GM18511 (cell line): ENCODE measurements around the gene OLIG2.

Experiments used
- ATAC-seq: cut with Tn5 transposase; IDR thresholded peaks from one replicate; pipeline ENCODE4 v1.9.1; 2021; ENCODE audit warnings: mild to moderate bottlenecking, moderate library complexity; ENCODE audit not compliant: unreplicated experiment

The OLIG2 gene

DNA sequence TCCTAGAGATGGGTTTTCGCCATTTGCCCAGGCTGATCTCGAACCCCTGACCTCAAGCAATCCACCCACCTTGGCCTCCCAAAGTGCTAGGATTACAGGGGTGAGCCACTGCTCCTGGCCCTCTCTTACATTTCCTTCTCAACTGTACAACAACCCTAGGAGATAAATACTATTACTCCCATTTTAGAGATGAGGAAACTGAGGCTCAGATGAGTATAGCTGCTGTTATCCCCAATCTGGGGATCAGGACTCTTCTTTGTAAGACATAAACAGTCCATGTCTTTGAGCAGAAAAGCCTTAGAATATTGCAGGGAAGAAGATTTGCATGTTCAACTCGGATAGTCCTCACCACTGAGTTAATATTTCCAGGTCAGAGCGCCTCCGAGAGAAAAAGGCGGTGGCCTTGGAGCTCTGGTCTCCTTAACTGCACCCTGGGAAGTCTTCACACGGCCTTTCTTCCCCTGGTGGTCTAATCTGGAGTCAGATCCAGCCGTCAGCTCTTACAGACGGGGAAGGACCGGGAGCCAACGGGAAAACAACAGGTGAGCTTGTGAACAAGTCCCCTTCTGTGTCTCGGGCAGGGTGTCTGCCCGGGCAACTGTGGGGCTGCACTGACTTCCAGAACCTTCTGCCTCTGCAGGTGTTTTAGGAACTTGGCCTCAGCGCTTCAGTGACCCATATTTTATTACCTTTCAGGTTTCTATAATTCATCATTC, 38.3 kb downstream of the OLIG2 start:
- ATAC-seq, result no peak

DNA sequence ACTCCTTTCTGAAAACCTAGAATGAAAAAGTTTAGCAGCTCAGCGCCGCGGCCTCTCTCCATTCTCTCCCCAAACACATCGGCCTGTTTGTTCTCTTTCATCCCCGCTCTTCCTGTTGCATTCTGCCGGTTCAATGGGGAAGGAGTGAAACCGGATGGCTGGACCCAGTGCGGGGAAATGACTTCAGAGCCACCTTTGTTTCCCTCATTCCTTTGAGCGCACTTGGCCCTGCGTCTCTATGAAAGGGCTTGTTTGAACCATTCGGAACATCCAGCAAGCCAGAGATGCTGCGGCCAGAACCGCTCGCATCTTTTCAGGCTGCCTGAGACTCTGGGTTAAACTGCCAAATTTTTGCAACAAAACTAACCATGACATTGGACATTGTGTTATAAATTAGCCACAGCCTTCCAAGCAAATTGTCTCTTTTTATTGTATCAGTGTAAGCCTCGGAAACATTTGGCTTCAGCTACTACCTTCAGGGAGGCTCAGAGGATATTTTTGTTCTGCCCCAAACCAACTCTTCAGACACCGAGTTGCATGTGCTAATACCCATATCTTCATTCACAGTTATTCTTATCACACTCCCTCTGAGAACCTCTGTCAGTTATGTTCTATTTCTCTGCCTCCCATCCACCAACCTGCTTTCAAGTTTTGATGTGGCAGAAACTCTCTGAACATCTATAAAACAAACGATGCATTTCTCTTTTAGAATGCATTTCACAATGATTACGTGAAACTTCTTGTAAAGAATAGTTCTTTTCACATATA, 39.1 kb downstream of the OLIG2 start:
- ATAC-seq, result no peak

DNA sequence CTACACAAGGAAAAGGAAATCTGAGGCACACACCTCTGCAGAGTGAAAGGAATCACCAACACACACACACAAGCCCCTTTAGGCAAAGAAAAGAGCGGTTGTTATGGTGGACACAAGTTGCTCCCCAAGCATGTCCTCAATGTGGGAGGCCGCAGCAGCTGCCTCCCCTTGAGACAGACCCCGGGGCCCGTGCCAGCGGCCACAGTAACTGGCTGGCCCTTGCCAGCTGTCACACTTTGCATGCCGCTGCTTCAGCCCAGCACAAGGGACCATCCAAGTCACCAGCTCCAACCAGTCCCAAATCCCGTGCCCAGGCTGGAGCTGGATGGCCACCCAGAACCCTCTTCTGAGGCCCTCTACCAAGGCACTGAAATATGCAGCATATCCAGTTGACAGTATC, 41.3 kb downstream of the OLIG2 start:
- ATAC-seq, result no peak

DNA sequence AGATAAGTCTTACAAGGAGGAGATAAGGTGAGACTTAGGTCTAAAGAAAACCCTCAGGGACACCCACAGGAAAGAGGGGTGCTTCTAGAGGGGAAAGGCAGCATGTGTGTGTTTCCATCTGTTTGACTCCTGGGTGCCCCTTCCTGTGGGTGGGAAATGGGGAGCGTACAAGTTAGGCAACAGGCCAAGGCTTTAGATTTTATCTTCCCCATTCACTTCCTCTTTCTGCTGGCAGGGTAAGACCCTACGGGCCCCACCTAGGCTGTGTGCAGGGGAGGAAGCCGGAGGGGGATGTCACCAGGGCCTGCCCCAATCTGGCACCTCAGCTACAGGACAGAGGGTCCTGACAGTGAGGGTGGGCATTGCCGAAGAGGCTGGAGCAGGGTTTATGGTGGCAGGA, 41.7 kb downstream of the OLIG2 start:
- no peak for ATAC-seq

DNA sequence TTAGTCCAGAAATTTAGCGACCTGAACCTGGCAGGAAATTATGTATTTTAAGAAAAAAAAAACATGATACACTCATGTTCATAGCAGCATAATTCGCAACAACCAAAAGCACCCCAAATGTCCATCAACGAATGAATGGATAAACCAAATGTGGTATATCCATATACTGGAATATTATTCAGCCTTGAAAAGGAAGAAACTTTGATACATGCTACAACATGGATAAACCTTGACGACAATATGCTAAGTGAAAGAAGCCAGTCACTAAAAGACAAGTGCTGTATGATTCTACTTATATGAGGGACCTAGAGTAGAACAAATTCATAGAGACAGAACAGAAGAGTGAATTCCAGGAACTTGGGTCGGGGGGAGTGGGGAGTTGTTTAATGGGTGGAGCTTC, 43.5 kb downstream of the OLIG2 start:
- no peak for ATAC-seq

DNA sequence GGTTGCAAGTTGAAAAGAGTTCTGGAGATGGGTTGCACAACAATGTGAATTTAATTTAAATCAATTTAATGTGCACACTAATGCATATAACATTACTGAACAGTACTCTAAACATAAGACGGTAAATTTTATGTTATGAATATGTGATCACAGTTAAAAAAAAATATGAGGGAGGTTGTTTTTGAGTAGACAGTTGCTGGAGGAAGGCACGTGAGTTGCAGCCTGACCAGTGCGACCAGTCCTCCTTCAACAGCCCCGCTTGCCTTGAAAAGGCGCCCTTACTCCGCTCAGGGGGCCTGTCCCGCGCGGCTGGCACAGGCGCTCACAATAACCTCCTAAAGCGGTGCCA, 43.9 kb downstream of the OLIG2 start:
- no peak for ATAC-seq

DNA sequence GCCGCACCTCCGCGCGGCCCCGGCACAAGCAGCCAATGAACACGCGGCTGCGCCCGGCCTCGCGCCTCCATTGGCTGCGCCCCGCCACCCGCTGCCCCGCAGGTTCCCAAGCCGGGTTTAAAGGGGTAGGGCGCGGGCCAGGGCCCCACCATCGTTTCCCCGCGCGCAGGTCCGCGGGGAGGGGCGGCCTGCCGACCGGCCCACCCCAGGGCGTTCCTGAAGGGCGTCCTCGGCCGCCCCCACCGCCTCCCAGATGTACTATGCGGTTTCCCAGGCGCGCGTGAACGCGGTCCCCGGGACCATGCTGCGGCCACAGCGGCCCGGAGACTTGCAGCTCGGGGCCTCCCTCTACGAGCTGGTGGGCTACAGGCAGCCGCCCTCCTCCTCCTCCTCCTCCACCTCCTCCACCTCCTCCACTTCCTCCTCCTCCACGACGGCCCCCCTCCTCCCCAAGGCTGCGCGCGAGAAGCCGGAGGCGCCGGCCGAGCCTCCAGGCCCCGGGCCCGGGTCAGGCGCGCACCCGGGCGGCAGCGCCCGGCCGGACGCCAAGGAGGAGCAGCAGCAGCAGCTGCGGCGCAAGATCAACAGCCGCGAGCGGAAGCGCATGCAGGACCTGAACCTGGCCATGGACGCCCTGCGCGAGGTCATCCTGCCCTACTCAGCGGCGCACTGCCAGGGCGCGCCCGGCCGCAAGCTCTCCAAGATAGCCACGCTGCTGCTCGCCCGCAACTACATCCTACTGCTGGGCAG, 44.4 kb downstream of the OLIG2 start, which contains the start of gene OLIG1:
OLIG1 (plus strand) TSS at position 148 of the 750 bp plus-strand sequence; CDS start at position 254, 106 bp downstream.
- no peak for ATAC-seq

DNA sequence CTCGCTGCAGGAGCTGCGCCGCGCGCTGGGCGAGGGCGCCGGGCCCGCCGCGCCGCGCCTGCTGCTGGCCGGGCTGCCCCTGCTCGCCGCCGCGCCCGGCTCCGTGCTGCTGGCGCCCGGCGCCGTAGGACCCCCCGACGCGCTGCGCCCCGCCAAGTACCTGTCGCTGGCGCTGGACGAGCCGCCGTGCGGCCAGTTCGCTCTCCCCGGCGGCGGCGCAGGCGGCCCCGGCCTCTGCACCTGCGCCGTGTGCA, 44.9 kb downstream of the OLIG2 start:
- no peak for ATAC-seq

DNA sequence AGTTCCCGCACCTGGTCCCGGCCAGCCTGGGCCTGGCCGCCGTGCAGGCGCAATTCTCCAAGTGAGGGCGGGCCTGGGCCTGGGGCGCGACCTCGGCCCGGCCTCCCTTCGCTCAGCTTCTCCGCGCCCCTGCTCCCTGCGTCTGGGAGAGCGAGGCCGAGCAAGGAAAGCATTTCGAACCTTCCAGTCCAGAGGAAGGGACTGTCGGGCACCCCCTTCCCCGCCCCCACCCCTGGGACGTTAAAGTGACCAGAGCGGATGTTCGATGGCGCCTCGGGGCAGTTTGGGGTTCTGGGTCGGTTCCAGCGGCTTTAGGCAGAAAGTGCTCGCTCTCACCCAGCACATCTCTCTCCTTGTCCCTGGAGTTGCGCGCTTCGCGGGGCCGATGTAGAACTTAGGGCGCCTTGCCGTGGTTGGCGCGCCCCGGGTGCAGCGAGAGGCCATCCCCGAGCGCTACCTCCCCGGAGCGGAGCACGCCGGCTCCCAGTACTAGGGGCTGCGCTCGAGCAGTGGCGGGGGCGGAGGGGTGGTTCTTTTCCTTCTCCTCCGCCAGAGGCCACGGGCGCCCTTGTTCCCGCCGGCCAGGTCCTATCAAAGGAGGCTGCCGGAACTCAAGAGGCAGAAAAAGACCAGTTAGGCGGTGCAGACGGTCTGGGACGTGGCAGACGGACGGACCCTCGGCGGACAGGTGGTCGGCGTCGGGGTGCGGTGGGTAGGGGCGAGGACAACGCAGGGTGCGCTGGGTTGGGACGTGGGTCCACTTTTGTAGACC, 45.4 kb downstream of the OLIG2 start:
- no peak for ATAC-seq

DNA sequence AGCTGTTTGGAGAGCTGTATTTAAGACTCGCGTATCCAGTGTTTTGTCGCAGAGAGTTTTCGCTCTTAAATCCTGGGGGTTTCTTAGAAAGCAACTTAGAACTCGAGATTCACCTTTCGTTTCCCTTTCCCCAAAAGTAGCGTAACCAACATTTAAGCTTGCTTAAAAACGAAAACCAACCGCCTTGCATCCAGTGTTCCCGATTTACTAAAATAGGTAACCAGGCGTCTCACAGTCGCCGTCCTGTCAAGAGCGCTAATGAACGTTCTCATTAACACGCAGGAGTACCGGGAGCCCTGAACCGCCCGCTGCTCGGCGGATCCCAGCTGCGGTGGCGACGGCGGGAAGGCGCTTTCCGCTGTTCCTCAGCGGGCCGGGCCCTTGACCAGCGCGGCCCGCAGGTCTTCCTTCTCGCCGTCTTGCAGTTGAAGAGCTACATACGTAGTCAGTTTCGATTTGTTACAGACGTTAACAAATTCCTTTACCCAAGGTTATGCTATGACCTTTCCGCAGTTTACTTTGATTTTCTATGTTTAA, 46.1 kb downstream of the OLIG2 start:
- ATAC-seq, result no peak

DNA sequence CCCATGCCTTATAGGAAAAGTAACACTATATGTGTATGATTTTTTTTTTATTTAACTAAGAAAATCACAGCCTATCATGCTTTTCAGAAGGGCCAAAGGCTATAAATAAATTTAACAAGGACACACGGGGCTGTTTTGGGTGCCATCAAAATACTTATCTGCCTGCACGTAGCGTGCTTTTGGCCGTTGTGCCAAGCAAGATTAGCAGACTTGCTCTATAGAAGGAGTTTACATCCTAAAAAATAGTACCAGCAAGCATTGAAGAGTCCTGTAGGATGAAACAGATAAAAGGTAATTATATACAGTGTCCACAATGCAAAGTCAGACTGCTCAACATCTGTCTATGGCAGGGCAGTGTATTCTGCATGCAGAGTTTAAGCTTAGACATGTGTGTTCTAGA, 47.9 kb downstream of the OLIG2 start:
- no peak for ATAC-seq

DNA sequence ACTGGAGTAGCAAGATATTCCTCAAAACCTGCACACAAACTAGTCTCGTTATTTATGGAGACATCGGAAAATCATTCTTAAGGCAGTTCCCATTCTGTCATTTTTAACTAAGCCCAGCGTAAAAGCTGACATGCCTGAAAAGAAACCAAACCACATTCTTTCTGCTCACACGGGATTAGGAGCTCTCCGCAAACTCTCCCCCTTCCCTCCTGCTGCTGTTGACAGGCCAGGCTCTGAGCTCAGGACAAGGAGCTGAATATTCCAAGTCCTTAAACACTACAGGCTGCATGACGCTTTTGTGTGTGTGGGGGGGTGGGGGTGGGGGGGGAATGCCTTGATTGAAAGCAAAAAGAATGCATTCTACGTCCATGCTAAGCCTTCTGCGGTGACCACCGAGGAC, 49.4 kb downstream of the OLIG2 start:
- no peak for ATAC-seq

DNA sequence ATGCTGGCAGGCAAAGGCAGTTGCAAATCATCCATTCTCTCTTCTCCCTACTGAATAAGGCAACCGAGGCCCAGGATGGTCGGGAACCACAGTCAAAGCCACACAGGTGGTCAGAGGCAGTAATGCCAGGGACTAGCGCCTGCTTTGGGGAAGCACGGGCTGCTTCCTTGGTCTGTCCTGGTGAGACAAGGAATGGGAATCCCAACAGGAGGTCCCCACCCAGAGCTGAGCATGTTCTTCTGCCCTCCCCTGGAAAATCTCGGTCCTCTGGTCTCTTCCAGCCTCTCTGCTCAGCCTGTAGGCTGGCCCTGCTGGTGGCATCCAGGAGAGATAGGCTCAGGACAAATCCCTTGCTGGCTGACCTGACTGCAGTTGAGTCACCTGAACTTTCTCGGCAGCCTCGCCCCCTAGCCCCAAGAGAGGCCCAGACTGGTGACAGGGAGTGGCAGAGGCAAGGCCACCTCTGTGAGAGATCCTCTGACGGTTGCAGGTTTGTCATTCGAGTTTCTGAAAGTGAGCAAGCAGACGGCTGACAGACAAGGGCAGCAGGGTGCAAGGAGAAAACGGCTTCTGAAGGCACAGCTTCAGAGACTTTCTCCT, 50.0 kb downstream of the OLIG2 start:
- ATAC-seq, result no peak

DNA sequence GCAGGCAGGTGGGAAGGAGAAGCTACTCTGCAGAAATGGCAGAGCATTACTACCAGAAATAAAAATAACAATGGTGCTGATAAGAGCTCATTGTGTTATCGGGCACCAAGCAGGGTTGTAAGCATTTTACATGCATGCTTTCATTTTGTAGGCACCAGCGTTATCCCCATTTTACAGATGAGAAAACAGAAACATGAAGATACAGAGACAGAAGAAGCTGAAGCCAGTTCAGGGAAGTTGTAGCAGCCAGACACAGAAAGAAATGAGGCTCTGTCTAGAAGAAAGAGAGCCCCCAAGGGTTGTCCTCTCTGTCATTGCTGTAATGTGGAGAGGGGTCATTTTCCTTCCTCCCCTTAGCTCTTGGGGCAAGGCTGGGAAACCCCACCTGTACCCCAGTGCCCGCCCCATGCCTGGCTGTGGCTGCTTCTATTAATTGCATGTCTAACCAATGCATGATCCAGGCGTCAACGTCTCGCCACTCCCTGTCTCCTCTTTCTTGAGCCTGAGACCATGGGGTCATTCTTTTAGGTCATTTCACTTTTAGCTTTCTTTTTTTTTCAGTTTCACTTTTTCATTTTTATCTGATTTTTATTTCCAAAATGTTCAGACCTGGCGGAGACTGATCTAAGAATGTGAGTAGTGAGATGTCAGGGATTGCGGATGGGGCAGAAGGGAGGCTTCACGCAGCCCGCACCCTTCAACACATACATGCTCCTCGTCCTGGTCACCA, 51.0 kb downstream of the OLIG2 start:
- no peak for ATAC-seq
